Measurements from ENCODE around the gene RGPD5.
"Not testable (repeated sequence)": the region's sequence is repeated elsewhere in the genome, so short reads cannot be mapped to it uniquely, and the experiment has no call there.

GRCh38 chr2:109761043-109761454 is 33.1 kb upstream of the RGPD5 start:
- not testable (repeated sequence) for TF ChIP-seq POLR2A, POLR2AphosphoS5 (IDR thresholded peaks at IDR 0.05)

Measured in upper lobe of left lung (tissue), 4 donors.